CD4-positive, alpha-beta T cell treated with Interferon gamma for 1 hour (primary cell): ENCODE measurements around the gene SH3RF1.

Source experiments
- DNase-seq: peaks from one replicate; pipeline ENCODE4 v3.0.0-alpha.2; 2020

SH3RF1 gene

GRCh38 chr4:169098532-169098931 is 172.2 kb downstream of the SH3RF1 start:
- DNase-seq = peak; percentile 5

- DNase-seq = no peak
Measured at GRCh38 chr4:169098054-169098497, 172.7 kb downstream of the SH3RF1 start.

- DNase-seq = no peak
Measured at GRCh38 chr4:169096221-169096620, 174.5 kb downstream of the SH3RF1 start.

- DNase-seq = no peak
Measured at GRCh38 chr4:169094656-169095231, 176.0 kb downstream of the SH3RF1 start.

- DNase-seq = no peak
Measured at GRCh38 chr4:169092889-169093522, 177.8 kb downstream of the SH3RF1 start.

GRCh38 chr4:169090484-169091215 is 180.1 kb downstream of the SH3RF1 start:
- DNase-seq = no peak

- DNase-seq = no peak
Measured at GRCh38 chr4:169089004-169089403, 181.8 kb downstream of the SH3RF1 start.

GRCh38 chr4:169084954-169085353 is 185.8 kb downstream of the SH3RF1 start:
- DNase-seq = no peak

GRCh38 chr4:169080981-169081380 is 189.8 kb downstream of the SH3RF1 start:
- DNase-seq = no peak

GRCh38 chr4:169079942-169080827 is 190.6 kb downstream of the SH3RF1 start:
- no peak for DNase-seq

GRCh38 chr4:169074117-169074516 is 196.6 kb downstream of the SH3RF1 start:
- no peak for DNase-seq

GRCh38 chr4:169071747-169072146 is 199.0 kb downstream of the SH3RF1 start:
- DNase-seq = no peak

- no peak for DNase-seq
Measured at GRCh38 chr4:169070895-169071218, 199.9 kb downstream of the SH3RF1 start.

GRCh38 chr4:169070071-169070894 is 200.5 kb downstream of the SH3RF1 start:
- no peak for DNase-seq

- DNase-seq = no peak
Measured at GRCh38 chr4:169068423-169068822, 202.3 kb downstream of the SH3RF1 start.

GRCh38 chr4:169066934-169067333 is 203.8 kb downstream of the SH3RF1 start:
- DNase-seq = no peak

- DNase-seq = no peak
Measured at GRCh38 chr4:169064296-169064695, 206.5 kb downstream of the SH3RF1 start.

- DNase-seq = no peak
Measured at GRCh38 chr4:169063441-169063840, 207.3 kb downstream of the SH3RF1 start.

GRCh38 chr4:169062897-169063244 is 207.9 kb downstream of the SH3RF1 start:
- no peak for DNase-seq

- DNase-seq = no peak
Measured at GRCh38 chr4:169061386-169061785, 209.4 kb downstream of the SH3RF1 start.

- no peak for DNase-seq
Measured at GRCh38 chr4:169060391-169061091, 210.2 kb downstream of the SH3RF1 start.
